Measurements from ENCODE around the gene WFDC6.

DNA sequence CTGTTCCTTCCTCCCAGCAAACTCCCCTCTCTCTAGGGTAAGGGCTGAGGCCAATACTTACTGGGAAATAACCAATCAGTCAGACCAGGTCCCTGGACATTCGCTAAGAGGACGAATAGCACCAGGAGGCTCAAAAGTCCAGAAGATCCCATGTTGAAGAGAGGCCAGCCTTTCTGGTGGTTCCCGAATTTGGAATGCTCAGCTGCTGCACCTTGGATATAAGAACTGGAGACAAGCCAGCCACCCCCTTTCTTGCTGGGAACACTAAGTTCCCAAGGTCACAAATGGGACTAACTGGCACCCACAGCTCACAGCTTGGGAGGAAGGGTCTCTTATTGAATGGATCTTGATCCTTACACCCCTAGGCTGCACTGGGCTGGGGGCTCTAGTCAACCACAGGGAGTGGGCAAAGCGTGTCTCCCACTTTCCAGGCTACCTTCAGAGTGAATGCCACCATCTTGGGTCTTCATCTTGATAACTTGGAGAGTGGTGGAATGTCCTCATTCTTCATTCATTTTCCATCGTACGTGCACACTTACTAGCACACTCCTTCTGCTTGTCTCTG lies 8.0 kb upstream of the WFDC6 start, which contains the start of gene EPPIN:
- TF ChIP-seq, protein P1, sequence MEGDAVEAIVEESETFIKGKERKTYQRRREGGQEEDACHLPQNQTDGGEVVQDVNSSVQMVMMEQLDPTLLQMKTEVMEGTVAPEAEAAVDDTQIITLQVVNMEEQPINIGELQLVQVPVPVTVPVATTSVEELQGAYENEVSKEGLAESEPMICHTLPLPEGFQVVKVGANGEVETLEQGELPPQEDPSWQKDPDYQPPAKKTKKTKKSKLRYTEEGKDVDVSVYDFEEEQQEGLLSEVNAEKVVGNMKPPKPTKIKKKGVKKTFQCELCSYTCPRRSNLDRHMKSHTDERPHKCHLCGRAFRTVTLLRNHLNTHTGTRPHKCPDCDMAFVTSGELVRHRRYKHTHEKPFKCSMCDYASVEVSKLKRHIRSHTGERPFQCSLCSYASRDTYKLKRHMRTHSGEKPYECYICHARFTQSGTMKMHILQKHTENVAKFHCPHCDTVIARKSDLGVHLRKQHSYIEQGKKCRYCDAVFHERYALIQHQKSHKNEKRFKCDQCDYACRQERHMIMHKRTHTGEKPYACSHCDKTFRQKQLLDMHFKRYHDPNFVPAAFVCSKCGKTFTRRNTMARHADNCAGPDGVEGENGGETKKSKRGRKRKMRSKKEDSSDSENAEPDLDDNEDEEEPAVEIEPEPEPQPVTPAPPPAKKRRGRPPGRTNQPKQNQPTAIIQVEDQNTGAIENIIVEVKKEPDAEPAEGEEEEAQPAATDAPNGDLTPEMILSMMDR (IDR thresholded peaks at IDR 0.05) = no peak
- TF ChIP-seq POLR2A (IDR thresholded peaks at IDR 0.05) = no peak
- no peak for TF ChIP-seq POLR2AphosphoS5 (IDR thresholded peaks at IDR 0.05)

All from prostate gland (tissue), 2 donors.